Ectodermal cell (in vitro differentiated cells): ENCODE data around the gene MAN1C1.

ENCODE experiments used
- H3K27ac ChIP-seq: 2 replicates; pipeline ENCODE4 v1.7.0; 2013; ENCODE audit warnings: mild to moderate bottlenecking, low read depth, low read length; ENCODE audit not compliant: insufficient read depth, poor library complexity, severe bottlenecking
- H3K27me3 ChIP-seq: 2 replicates; pipeline ENCODE4 v1.7.0; 2013; ENCODE audit warnings: mild to moderate bottlenecking, low read length; ENCODE audit not compliant: insufficient read depth, control insufficient read depth, poor library complexity, severe bottlenecking
- H3K36me3 ChIP-seq: one replicate; pipeline ENCODE4 v1.7.0; 2013; ENCODE audit warnings: low read length; ENCODE audit not compliant: control insufficient read depth, insufficient read depth
- H3K4me1 ChIP-seq: one replicate; pipeline ENCODE4 v1.7.0; 2013; ENCODE audit warnings: low read length; ENCODE audit not compliant: control insufficient read depth, insufficient read depth
- H3K4me3 ChIP-seq: 2 replicates; pipeline ENCODE4 v1.7.0; 2013; ENCODE audit warnings: low read depth, low read length, control low read depth; ENCODE audit not compliant: insufficient read depth
- H3K9me3 ChIP-seq: 2 replicates; pipeline ENCODE4 v1.7.0; 2013; ENCODE audit warnings: mild to moderate bottlenecking, low read length, moderate library complexity; ENCODE audit not compliant: control insufficient read depth
- WGBS, 2 experiments: methylation state at CpG; one replicate each; pipeline ENCODE4 v1.1.7; 2013; ENCODE audit warnings: missing lambda C conversion rate in 2 of 2; 5-methylcytosine and 5-hydroxymethylcytosine counted together

Gene MAN1C1

GRCh38 chr1:25620701-25621350 lies 4.2 kb downstream of the MAN1C1 start:
- peaks cover 22% of the 10 kb centered on the region for H3K27me3 ChIP-seq
- H3K36me3 ChIP-seq, result no peaks in the 10 kb centered on the region
- no peak overlapping the region for H3K4me3 ChIP-seq
- H3K27ac ChIP-seq, result no peak overlapping the region
- 94 to 98% methylated on average over 4 of the region's 4 CpGs for WGBS, 2 experiments
- H3K4me1 ChIP-seq, result peaks cover 13% of the 10 kb centered on the region
- no peaks in the 10 kb centered on the region for H3K9me3 ChIP-seq

- Histone ChIP-seq H3K4me3 (no peak overlapping the region), H3K27ac (no peak overlapping the region), H3K36me3 (no peaks in the 10 kb centered on the region), H3K27me3 (peaks cover 21% of the 10 kb centered on the region), H3K4me1 (peaks cover 13% of the 10 kb centered on the region), H3K9me3 (no peaks in the 10 kb centered on the region)
- 91 to 93% methylated on average over 5 of the region's 5 CpGs for WGBS, 2 experiments
Observed at GRCh38 chr1:25621876-25622275, 5.3 kb downstream of the MAN1C1 start.

- Histone ChIP-seq H3K27me3 (peaks cover 14% of the 10 kb centered on the region), H3K4me3 (no peak overlapping the region), H3K36me3 (no peaks in the 10 kb centered on the region), H3K4me1 (peaks cover 12% of the 10 kb centered on the region), H3K27ac (no peak overlapping the region), H3K9me3 (no peaks in the 10 kb centered on the region)
- 93 to 95% methylated on average over 6 of the region's 6 CpGs for WGBS, 2 experiments
Observed at GRCh38 chr1:25622531-25622930, 5.9 kb downstream of the MAN1C1 start.

- H3K27me3 ChIP-seq, result peaks cover 9% of the 10 kb centered on the region
- no peaks in the 10 kb centered on the region for H3K9me3 ChIP-seq
- H3K36me3 ChIP-seq, result no peaks in the 10 kb centered on the region
- WGBS, 2 experiments, result 88 to 93% methylated on average over 4 of the region's 4 CpGs
- H3K4me1 ChIP-seq, result peaks cover 7% of the 10 kb centered on the region
- H3K4me3 ChIP-seq, result no peak overlapping the region
- H3K27ac ChIP-seq, result no peak overlapping the region
Observed at GRCh38 chr1:25623007-25623406, 6.4 kb downstream of the MAN1C1 start.

DNA sequence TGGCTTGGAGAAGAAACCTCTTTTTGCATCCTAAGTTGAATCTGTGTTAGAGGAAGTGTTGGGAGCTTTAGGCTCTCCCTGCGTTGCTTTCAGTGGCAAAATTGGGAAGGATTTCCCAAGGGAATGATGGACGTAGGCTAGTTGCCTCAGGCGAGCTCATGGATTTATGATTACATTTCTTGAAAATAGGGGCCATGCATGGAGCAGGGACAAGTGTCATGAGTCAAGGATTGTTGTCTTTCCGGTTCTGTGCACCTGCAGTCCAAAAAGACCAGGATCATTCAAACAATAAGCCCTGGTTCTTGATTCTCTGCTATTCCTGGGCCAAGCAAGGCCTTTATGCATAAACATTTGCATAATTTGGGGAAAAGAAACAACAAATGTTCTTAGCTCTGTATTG lies 7.1 kb downstream of the MAN1C1 start:
- Histone ChIP-seq H3K4me1 (no peaks in the 10 kb centered on the region), H3K27me3 (peaks cover 2% of the 10 kb centered on the region), H3K9me3 (no peaks in the 10 kb centered on the region), H3K36me3 (no peaks in the 10 kb centered on the region), H3K27ac (no peak overlapping the region), H3K4me3 (no peak overlapping the region)
- WGBS, 2 experiments, result 92% methylated on average over 4 of the region's 4 CpGs

DNA sequence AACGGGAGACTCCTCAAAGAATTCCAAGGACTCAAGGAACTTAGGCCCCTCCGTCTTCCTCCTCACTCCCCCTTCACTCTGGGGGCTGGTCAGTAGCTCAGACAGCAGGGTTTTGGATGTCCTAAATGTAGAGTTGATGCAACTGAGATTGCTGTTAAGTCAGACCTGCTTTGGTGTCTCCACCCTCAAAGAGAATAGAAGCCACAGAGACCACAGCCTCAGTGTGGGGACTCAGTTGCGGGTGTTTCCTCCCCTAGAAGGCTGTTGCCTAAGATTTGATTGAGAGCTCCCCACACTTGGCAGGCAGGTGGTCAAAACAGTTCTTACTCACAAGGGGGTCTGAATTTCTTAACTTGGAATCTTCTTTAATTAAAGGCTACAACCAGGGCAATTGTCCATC lies 7.6 kb downstream of the MAN1C1 start:
- H3K4me1 ChIP-seq, result no peaks in the 10 kb centered on the region
- H3K4me3 ChIP-seq, result no peak overlapping the region
- no peaks in the 10 kb centered on the region for H3K27me3 ChIP-seq
- H3K36me3 ChIP-seq, result no peaks in the 10 kb centered on the region
- no peaks in the 10 kb centered on the region for H3K9me3 ChIP-seq
- 78 to 83% methylated on average over 3 of the region's 3 CpGs for WGBS, 2 experiments
- no peak overlapping the region for H3K27ac ChIP-seq

- no peaks in the 10 kb centered on the region for H3K9me3 ChIP-seq
- no peaks in the 10 kb centered on the region for H3K36me3 ChIP-seq
- H3K4me1 ChIP-seq, result no peaks in the 10 kb centered on the region
- H3K27me3 ChIP-seq, result no peaks in the 10 kb centered on the region
- no peak overlapping the region for H3K27ac ChIP-seq
- no peak overlapping the region for H3K4me3 ChIP-seq
- 96 to 98% methylated on average over 1 to 5 of the region's 5 CpGs for WGBS, 2 experiments
Observed at GRCh38 chr1:25624604-25625003, 8.0 kb downstream of the MAN1C1 start.

DNA sequence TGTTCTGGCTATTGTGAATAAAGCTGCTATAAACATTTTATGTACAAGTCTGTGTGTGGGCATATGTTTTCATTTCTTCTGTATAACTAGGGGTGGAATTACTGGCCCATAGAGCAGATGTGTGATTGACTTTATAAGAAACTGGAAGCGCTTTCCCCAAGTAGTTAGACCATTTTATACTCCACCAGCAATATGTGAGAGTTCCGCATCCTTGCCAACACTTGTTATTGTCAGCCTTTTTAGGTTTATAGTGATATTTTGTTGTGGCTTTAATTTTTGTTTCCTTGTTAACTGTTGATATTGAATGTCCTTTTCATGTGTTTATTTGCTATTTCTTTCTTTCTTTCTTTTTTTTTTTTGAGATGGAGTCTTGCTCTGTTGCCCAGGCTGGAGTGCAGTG lies 9.4 kb downstream of the MAN1C1 start:
- H3K9me3 ChIP-seq, result no peaks in the 10 kb centered on the region
- H3K27me3 ChIP-seq, result no peaks in the 10 kb centered on the region
- H3K27ac ChIP-seq, result no peak overlapping the region
- 73 to 100% methylated on average over 2 of the region's 2 CpGs for WGBS, 2 experiments
- no peak overlapping the region for H3K4me3 ChIP-seq
- H3K4me1 ChIP-seq, result no peaks in the 10 kb centered on the region
- no peaks in the 10 kb centered on the region for H3K36me3 ChIP-seq

- Histone ChIP-seq H3K27me3 (no peaks in the 10 kb centered on the region), H3K4me1 (no peaks in the 10 kb centered on the region), H3K27ac (no peak overlapping the region), H3K36me3 (no peaks in the 10 kb centered on the region), H3K4me3 (no peak overlapping the region), H3K9me3 (no peaks in the 10 kb centered on the region)
- 92 to 97% methylated on average over 4 to 5 of the region's 5 CpGs for WGBS, 2 experiments
Observed at GRCh38 chr1:25628741-25629421, 12.3 kb downstream of the MAN1C1 start.

DNA sequence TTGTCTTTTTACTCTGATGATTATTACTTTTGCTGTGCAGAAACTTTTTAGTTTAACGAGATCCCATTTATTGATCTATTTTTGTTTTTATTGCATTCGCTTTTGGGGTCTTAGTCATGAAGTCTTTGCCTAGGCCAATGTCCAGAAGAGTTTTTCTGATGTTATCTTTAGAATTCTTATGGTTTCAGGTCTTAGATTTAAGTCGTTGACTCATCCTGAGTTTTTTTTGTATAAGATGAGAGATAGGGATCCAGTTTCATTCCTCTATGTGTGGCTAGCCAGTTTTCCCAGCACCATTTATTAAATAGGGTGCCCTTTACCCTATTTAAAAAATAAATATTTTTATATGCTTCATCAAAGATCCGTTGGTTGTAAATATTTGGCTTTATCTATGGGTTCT lies 13.2 kb downstream of the MAN1C1 start:
- Histone ChIP-seq H3K4me3 (no peak overlapping the region), H3K9me3 (no peaks in the 10 kb centered on the region), H3K4me1 (no peaks in the 10 kb centered on the region), H3K27me3 (no peaks in the 10 kb centered on the region), H3K36me3 (no peaks in the 10 kb centered on the region), H3K27ac (no peak overlapping the region)
- 92 to 98% methylated on average over 3 to 4 of the region's 4 CpGs for WGBS, 2 experiments
